Measurements from ENCODE around the gene LCE2B.

GRCh38 chr1:152699746-152700145 is 13.8 kb downstream of the LCE2B start:
- TF ChIP-seq CTCF (IDR thresholded peaks at IDR 0.05) (no peak), POLR2A (IDR thresholded peaks at IDR 0.05) (no peak)

All from lower leg skin (tissue), 3 donors.